ENCODE measurements around the gene AGPS.

The AGPS gene

GRCh38 chr2:177554365-177554764 lies 161.8 kb downstream of the AGPS start:
- no peak for DNase-seq

- DNase-seq = no peak
Observed at GRCh38 chr2:177556153-177556552, 163.6 kb downstream of the AGPS start.

GRCh38 chr2:177557794-177558193 lies 165.2 kb downstream of the AGPS start:
- DNase-seq = no peak

GRCh38 chr2:177559638-177560037 lies 167.1 kb downstream of the AGPS start:
- no peak for DNase-seq

- no peak for DNase-seq
Observed at GRCh38 chr2:177568390-177568789, 175.8 kb downstream of the AGPS start.

- no peak for DNase-seq
Observed at GRCh38 chr2:177568893-177569292, 176.3 kb downstream of the AGPS start.

GRCh38 chr2:177572236-177572671 lies 179.7 kb downstream of the AGPS start:
- DNase-seq = no peak

GRCh38 chr2:177573120-177573519 lies 180.5 kb downstream of the AGPS start:
- DNase-seq = no peak

GRCh38 chr2:177574356-177574755 lies 181.8 kb downstream of the AGPS start:
- DNase-seq = no peak

- no peak for DNase-seq
Observed at GRCh38 chr2:177575358-177575757, 182.8 kb downstream of the AGPS start.

- no peak for DNase-seq
Observed at GRCh38 chr2:177577075-177577474, 184.5 kb downstream of the AGPS start.

GRCh38 chr2:177578454-177578853 lies 185.9 kb downstream of the AGPS start:
- no peak for DNase-seq

- no peak for DNase-seq
Observed at GRCh38 chr2:177579486-177580036, 187.0 kb downstream of the AGPS start.

- no peak for DNase-seq
Observed at GRCh38 chr2:177582000-177582399, 189.4 kb downstream of the AGPS start.

- no peak for DNase-seq
Observed at GRCh38 chr2:177584030-177584692, 191.6 kb downstream of the AGPS start.

GRCh38 chr2:177585234-177585863 lies 192.8 kb downstream of the AGPS start:
- no peak for DNase-seq

- no peak for DNase-seq
Observed at GRCh38 chr2:177586154-177586553, 193.6 kb downstream of the AGPS start.

GRCh38 chr2:177587371-177587770 lies 194.8 kb downstream of the AGPS start:
- no peak for DNase-seq

GRCh38 chr2:177588671-177589070 lies 196.1 kb downstream of the AGPS start:
- DNase-seq = no peak

- DNase-seq = no peak
Observed at GRCh38 chr2:177589186-177589585, 196.6 kb downstream of the AGPS start.

- no peak for DNase-seq
Observed at GRCh38 chr2:177592397-177592796, 199.8 kb downstream of the AGPS start.

GRCh38 chr2:177592945-177593344 lies 200.4 kb downstream of the AGPS start:
- DNase-seq = no peak

- DNase-seq = no peak
Observed at GRCh38 chr2:177593402-177593801, 200.8 kb downstream of the AGPS start.
